K562 (cell line): ENCODE measurements around the gene FIBIN.

ENCODE experiments used
- ARID1B ChIP-seq: fragments of 450-650 bp; IDR thresholded peaks from 2 replicates; pipeline ENCODE4 v1.6.1; 2016; ENCODE audit warnings: antibody characterized with exemption, mild to moderate bottlenecking, inconsistent platforms
- CCAR2 ChIP-seq: fragments of 200-400 bp; formaldehyde crosslinking; IDR thresholded peaks from 2 replicates; pipeline ENCODE4 v1.6.1; 2017; ENCODE audit warnings: mild to moderate bottlenecking, low read depth, low read length
- CHD4 ChIP-seq: fragments of 200-600 bp; sonication (generic); IDR thresholded peaks from 3 replicates; pipeline ENCODE4 v1.6.1; 2012; ENCODE audit warnings: low read depth, mild to moderate bottlenecking, mixed read lengths, low read length, inconsistent platforms; ENCODE audit not compliant: insufficient read depth, insufficient replicate concordance, poor library complexity, severe bottlenecking
- GATA2 ChIP-seq: sonication (generic); formaldehyde crosslinking; IDR thresholded peaks from 2 replicates; pipeline ENCODE4 v1.4.0; 2020; ENCODE audit warnings: mild to moderate bottlenecking, missing genetic modification reagents
- JUN ChIP-seq, 2 experiments: sonication (generic) in 1 of 2; formaldehyde crosslinking in 1 of 2; IDR thresholded peaks; 2 replicates each; pipeline versions ENCODE4 v1.6.1 to v1.8.0; 2012 to 2022; ENCODE audit warnings: borderline replicate concordance in 2 of 2, mild to moderate bottlenecking in 2 of 2, improper control_type of control experiment in 1 of 2, low read depth in 1 of 2, low read length in 1 of 2, missing genetic modification reagents in 1 of 2
- NFYB ChIP-seq: IDR thresholded peaks from 2 replicates; pipeline ENCODE4 v1.6.1; 2011; ENCODE audit warnings: mild to moderate bottlenecking, moderate library complexity; ENCODE audit not compliant: insufficient read length; ENCODE audit errors: extremely low read depth
- STAG1 ChIP-seq: sonication (generic); formaldehyde crosslinking; IDR thresholded peaks from 2 replicates; pipeline ENCODE4 v1.5.0; 2020; ENCODE audit warnings: missing genetic modification reagents, borderline replicate concordance
- TAF1 ChIP-seq: IDR thresholded peaks from 2 replicates; pipeline ENCODE4 v1.6.1; 2011; ENCODE audit warnings: mild to moderate bottlenecking, low read length, moderate library complexity; ENCODE audit not compliant: insufficient read depth, control insufficient read depth, severe bottlenecking; ENCODE audit errors: extremely low read depth
- ZEB2 ChIP-seq: fragments of 450-650 bp; IDR thresholded peaks from 2 replicates; pipeline ENCODE4 v1.6.1; 2016
- ZKSCAN1 ChIP-seq: fragments of 150-350 bp; IDR thresholded peaks from 2 replicates; pipeline ENCODE4 v1.6.1; 2016; ENCODE audit warnings: low read depth, low read length
- ZNF551 ChIP-seq: fragments of 250-450 bp; sonication (Bioruptor Pico); IDR thresholded peaks from 2 replicates; pipeline ENCODE4 v1.5.0; 2021; ENCODE audit warnings: mild to moderate bottlenecking, moderate library complexity
- TF ChIP-seq, protein P1 (sequence below), 2 experiments: fragments of 450-650 bp; IDR thresholded peaks; 2 replicates each; pipeline ENCODE4 v1.6.1; 2016; ENCODE audit warnings: mild to moderate bottlenecking in 2 of 2, borderline replicate concordance in 1 of 2, low read depth in 1 of 2, moderate library complexity in 1 of 2
- TF ChIP-seq, protein P2 (sequence below), 3 experiments: IDR thresholded peaks in 2 of 3; conservative IDR thresholded peaks in 1 of 3; 2 replicates each; pipeline ENCODE4 v1.5.1; 2011 to 2012; ENCODE audit warnings: low read length in 3 of 3, mild to moderate bottlenecking in 3 of 3, control low read depth in 2 of 3, improper control_type of control experiment in 1 of 3, inconsistent platforms in 1 of 3, low read depth in 1 of 3, mixed read lengths in 1 of 3, moderate library complexity in 1 of 3; ENCODE audit not compliant: insufficient read depth in 2 of 3
- TF ChIP-seq, protein P3 (sequence below): sonication (generic); formaldehyde crosslinking; IDR thresholded peaks from 2 replicates; pipeline ENCODE4 v1.8.0; 2022; ENCODE audit warnings: mild to moderate bottlenecking, missing genetic modification reagents

DNA sequence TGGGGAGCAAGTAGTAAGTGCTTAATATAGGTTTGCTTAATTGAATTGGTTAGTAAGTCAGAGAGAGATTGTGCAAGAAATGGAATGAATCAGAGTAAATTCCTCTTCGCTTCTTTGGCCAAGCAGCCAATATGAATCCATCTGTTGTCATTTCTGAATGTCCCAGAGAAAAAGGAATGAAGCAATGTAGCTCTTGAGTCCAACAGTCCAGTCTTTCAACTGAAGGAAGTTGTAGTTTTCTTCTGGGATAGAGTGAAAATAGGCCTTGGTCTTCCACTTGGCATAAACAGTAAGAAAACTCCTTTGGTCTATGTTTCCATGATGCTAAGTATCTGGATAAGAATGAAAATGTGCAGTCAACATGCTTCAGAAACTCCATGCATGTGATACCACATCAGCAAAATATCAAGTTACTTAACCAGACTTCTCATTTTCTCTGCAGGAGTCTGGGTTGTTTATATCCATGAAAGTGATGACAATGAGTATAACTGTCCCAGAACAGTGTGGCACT is 1.8 kb upstream of the FIBIN start:
- TF ChIP-seq ZEB2 (no peak), CHD4 (no peak), GATA2 (CRISPR knock-in tag) (no peak), STAG1 (CRISPR knock-in tag) (no peak), JUN (IDR thresholded peaks at IDR 0.05; ENCODE audit: borderline replicate concordance, low read depth, low read length) (no peak), JUN (CRISPR knock-in tag; IDR thresholded peaks at IDR 0.05; ENCODE audit: borderline replicate concordance) (no peak), TAF1 (no peak), ZKSCAN1 (no peak), CCAR2 (no peak), NFYB (no peak), ZNF551 (CRISPR knock-in tag) (no peak), ARID1B (no peak)
- TF ChIP-seq, protein P1, sequence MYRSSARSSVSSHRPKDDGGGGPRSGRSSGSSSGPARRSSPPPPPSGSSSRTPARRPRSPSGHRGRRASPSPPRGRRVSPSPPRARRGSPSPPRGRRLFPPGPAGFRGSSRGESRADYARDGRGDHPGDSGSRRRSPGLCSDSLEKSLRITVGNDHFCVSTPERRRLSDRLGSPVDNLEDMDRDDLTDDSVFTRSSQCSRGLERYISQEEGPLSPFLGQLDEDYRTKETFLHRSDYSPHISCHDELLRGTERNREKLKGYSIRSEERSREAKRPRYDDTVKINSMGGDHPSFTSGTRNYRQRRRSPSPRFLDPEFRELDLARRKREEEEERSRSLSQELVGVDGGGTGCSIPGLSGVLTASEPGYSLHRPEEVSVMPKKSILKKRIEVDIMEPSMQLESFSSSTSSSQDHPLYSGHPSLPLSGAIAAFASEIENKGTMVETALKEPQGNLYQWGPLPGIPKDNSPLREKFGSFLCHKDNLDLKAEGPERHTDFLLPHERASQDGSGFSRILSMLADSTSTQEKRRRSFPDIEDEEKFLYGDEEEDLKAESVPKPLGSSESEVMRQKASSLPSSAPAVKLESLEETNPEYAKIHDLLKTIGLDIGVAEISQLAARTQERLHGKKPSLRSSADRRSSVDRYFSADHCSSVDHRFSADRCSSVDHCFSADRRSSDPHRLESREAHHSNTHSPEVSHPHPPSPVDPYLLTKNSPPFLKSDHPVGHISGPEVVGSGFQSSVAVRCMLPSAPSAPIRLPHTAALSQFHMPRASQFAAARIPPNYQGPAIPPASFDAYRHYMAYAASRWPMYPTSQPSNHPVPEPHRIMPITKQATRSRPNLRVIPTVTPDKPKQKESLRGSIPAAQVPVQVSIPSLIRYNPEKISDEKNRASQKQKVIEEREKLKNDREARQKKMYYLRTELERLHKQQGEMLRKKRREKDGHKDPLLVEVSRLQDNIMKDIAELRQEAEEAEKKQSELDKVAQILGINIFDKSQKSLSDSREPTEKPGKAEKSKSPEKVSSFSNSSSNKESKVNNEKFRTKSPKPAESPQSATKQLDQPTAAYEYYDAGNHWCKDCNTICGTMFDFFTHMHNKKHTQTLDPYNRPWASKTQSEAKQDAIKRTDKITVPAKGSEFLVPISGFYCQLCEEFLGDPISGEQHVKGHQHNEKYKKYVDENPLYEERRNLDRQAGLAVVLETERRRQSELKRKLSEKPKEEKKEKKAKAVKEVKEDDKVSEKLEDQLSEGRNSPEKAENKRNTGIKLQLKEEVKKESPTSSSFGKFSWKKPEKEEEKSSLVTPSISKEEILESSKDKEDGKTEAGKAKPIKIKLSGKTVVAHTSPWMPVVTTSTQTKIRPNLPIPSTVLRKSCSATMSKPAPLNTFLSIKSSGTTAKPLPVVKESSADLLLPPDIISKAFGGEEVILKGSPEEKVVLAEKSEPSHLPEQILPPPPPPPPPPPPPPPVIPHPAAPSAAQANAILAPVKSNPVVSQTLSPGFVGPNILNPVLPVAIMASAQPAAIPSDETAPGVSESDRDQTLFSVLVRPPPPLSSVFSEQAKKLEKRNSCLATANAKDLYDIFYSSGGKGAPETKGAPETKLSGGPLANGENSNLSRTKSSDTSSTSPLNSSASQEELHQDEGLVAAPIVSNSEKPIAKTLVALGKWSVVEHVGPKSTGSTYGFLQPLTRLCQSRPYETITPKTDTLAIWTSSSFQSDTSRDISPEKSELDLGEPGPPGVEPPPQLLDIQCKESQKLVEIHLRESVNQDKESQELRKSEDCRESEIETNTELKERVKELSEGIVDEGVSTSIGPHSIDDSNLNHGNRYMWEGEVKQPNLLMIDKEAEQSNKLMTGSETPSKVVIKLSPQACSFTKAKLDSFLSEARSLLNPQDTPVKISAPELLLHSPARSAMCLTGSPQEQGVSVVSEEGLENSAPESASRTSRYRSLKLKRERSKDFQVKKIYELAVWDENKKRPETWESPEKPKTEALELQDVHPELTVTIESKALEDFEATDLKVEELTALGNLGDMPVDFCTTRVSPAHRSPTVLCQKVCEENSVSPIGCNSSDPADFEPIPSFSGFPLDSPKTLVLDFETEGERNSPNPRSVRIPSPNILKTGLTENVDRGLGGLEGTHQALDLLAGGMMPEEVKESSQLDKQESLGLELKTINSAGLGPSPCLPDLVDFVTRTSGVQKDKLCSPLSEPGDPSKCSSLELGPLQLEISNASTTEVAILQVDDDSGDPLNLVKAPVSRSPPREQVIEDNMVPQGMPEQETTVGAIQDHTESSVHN (IDR thresholded peaks at IDR 0.05; ENCODE audit: borderline replicate concordance in 1 of 2, low read depth in 1 of 2), result no peak
- TF ChIP-seq, protein P2, sequence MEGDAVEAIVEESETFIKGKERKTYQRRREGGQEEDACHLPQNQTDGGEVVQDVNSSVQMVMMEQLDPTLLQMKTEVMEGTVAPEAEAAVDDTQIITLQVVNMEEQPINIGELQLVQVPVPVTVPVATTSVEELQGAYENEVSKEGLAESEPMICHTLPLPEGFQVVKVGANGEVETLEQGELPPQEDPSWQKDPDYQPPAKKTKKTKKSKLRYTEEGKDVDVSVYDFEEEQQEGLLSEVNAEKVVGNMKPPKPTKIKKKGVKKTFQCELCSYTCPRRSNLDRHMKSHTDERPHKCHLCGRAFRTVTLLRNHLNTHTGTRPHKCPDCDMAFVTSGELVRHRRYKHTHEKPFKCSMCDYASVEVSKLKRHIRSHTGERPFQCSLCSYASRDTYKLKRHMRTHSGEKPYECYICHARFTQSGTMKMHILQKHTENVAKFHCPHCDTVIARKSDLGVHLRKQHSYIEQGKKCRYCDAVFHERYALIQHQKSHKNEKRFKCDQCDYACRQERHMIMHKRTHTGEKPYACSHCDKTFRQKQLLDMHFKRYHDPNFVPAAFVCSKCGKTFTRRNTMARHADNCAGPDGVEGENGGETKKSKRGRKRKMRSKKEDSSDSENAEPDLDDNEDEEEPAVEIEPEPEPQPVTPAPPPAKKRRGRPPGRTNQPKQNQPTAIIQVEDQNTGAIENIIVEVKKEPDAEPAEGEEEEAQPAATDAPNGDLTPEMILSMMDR (IDR thresholded peaks at IDR 0.05 in 2 of 3, conservative IDR thresholded peaks at IDR 0.05 in 1 of 3; ENCODE audit: insufficient read depth in 2 of 3, low read depth in 1 of 3, low read length in 3 of 3), result no peak
- TF ChIP-seq, protein P3, sequence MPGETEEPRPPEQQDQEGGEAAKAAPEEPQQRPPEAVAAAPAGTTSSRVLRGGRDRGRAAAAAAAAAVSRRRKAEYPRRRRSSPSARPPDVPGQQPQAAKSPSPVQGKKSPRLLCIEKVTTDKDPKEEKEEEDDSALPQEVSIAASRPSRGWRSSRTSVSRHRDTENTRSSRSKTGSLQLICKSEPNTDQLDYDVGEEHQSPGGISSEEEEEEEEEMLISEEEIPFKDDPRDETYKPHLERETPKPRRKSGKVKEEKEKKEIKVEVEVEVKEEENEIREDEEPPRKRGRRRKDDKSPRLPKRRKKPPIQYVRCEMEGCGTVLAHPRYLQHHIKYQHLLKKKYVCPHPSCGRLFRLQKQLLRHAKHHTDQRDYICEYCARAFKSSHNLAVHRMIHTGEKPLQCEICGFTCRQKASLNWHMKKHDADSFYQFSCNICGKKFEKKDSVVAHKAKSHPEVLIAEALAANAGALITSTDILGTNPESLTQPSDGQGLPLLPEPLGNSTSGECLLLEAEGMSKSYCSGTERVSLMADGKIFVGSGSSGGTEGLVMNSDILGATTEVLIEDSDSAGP, result no peak
